ENCODE measurements around the gene PIGU. TPM values are rescaled to one million over a fixed set of nuclear protein-coding genes. Genes with fewer than 3 reads are reported as not detected.
A peak's percentile ranks its signal among the peaks of the same experiment; 100 is the strongest.

PIGU gene
- total RNA-seq, 1 donor from 2014 or later, result 7.8 TPM

DNA sequence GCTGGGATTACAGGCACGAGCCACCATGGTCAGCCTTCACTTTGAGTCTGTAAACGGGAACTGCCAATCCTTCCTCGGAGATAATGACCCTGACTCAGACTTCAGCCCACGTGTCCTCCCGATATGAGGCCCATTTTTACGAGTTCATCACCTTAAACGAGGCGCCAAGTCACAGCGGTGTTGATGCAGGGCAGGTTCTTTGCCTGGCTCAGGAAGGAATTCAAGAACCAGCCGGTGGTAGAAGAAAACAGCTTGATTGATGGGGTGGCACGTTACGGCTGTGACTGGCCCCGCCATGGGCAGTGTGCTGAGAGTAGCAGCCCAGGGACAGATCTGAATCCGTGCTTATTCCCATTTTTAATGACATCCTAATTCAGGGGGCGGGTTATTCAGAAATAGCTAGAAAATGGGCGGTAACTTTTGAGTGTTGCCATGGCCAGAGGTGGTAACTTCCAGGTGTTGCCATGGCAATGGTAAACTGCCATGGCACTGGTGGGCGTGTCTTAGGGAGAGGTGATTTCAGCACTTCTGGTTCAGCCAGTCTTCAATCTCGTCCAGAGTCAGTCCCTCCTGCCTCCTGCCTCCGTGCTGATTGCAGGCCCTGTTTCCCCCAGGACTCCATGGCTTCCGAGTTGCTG, 127.5 kb downstream of the PIGU start:
- peak; percentile 34 for DNase-seq

DNA sequence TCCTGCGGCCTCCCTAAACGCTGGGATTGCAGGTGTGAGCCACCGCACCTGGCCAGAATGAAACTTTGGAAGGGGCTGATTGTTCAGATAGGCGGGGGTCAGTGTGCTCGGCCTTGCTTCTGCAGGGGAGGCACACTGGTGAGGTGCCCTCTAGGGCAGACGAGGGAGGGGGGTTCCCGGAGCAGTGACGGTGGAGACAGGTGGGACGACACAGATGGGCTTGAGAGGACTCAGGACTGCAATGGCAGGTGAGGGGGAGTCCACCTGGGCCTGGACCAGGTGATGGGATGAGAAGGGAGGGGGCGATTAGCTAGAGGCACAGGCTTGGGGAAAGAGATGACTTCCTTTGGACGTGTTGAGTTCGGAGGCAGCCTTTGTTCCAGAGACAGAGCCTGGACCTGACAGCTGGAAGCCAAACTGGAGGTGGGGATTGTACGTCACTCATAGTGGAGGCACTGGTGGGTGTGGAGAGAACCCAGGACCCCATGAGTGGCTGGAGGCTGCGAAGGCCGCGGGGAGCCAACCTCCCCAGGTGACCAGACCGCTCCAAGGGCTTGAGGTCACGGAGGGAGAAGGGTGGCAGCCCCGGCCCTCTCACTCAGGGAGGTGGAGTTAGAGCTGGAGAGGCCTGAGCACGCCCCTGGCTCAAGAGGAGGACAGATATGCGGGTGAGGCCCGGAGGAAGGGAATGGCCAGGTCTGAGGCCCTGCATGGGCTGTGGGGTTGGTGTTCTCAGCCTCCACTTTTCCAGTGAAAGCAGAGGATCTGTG, 128.9 kb downstream of the PIGU start:
- no peak for DNase-seq

DNA sequence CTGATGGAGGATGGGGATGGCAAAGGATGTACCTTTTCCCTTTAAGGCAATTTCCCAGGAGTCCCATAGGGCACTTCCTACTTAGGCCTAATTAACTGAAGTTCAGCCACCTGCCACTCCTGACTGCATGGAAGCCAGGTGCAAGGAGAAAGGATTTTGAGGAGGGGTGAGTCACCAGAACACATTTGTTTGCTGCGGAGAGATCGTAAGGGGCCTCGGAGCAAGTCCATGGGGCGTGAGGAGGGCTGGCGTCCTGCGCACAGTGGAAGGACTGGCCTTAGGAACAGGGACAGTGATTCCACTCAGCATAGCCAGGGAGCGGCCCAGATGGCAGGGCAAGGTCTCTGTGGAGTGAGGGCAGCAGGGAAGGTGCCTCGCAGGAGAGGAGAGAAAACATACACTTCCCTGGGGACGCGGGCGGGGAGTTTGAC, 130.1 kb downstream of the PIGU start:
- DNase-seq, result no peak

DNA sequence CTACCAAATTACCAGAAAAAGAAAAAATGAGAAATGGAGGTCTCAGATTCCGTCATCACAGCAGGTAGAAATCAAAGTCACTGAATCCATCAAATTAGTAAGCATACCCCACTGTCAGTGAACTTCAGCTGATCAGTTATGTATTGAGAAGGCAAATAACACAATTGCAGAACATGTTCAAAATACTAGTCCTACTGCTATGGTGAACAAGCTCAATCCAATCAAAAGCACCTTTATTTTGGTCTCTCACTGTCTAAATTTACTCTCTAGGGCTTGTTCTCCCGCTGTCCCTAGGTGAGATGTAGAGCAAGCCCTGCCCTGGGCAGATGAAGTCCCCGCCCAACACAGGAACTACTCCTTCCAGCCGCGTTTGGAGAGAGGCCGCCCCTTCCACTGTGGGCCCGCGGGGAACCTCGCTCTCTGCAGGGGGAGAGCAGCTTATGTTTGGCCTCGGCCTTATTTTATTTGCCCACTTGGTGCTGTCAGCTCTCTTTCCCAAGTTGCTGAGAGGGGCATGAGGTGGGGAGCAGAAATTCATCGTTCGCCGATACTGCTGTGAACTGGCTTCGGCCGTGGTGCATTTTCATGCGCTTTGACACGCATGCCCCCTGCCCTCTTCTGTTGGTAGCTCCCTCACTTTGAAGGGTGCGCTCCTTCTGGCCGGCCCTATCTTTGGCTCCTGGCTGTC, 132.6 kb downstream of the PIGU start:
- no peak for DNase-seq

DNA sequence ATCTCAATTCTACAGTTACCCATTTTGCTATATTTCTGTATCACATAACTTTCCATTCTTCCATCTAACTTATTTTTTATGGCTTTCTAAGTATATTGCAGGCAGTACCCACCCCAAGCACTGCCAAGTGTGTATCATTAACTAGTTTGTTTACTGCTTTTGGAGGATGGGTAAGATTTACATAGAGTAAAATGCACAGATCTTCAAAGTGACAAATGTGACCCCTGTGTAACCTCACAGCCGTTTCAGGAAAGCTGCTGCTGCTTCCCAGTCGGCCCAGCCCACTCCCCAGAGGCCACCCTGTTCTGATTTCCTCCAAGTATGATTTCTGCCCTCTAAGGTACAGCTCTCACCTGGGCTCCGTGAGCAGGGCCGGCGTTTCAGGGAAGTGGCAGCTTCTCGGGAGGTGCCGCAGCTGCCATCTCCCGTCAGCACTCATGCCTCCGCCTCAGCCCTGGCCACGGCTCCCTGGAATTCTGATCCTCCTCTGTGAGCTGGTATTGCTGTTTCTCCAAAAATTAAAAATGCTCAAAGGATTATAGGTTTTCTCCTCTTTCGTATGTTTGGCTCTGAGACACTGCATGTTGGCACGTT, 133.3 kb downstream of the PIGU start:
- no peak for DNase-seq

DNA sequence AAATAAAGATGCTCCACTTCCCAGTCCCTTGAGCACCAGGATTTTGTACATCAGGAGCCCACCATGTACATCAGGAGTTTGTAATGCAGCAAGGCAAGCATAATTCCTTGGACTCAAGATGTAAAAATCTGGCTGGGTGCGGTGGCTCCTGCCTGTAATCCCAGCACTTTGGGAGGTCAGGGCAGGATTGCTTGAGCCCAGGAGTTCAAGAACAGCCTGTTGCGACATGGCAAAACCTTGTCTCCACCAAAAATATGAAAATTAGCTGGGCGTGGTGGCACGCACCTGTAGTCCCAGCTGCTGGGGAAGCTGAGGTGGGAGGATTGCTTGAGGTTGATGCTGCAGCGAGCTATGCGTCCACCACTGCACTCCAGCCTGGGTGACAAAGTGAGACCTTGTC, 134.5 kb downstream of the PIGU start:
- no peak for DNase-seq

DNA sequence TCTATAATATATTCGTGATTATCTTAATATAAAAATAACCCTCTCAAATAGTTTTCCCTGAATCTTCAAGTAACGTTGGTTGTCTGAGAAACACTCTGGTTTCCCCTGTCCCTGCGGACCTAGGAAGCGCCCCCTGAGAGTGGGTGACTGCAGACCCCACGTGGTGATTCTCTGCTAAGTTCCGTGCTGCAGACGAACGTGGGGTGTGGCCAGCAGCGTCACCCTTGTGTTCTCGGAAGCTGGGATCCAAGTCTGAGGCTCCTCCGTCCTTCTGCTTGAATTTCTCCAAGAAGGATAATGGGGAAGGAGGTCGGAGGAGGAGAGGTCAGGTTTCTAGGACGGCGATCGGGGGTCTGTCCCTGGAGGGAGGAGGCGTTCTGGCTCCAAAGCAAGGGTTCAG, 135.0 kb downstream of the PIGU start:
- no peak for DNase-seq

DNA sequence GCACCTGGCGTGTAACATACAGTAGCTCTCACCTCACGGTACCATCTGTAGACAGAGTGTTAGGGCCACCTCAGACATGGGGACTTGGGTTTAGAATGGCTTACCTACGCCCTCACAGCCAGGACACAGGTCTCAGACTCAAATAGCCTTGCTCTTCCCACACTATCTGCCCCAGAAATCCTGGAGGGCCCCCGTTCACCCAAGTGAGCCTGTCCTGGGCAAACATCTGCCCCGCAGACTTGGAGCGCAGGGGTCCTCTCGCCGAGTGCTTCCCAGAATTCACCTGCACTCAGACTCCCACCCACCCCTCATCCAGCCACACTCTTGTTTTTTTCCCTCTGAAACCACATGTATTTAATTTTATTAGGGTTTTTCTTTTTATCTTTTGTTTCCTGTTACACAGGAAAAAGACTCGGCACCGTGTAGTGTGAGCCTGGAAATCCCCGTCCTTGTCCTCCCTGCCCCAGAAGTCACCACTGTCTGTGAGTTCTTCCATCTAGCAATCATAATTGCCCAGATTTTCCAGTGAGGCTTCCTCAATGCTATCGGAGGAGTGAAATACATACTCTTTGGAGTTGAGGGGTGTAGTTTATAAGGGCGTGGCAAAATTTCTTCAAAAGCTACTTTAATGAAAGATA, 135.5 kb downstream of the PIGU start:
- DNase-seq, result peak; percentile 30

DNA sequence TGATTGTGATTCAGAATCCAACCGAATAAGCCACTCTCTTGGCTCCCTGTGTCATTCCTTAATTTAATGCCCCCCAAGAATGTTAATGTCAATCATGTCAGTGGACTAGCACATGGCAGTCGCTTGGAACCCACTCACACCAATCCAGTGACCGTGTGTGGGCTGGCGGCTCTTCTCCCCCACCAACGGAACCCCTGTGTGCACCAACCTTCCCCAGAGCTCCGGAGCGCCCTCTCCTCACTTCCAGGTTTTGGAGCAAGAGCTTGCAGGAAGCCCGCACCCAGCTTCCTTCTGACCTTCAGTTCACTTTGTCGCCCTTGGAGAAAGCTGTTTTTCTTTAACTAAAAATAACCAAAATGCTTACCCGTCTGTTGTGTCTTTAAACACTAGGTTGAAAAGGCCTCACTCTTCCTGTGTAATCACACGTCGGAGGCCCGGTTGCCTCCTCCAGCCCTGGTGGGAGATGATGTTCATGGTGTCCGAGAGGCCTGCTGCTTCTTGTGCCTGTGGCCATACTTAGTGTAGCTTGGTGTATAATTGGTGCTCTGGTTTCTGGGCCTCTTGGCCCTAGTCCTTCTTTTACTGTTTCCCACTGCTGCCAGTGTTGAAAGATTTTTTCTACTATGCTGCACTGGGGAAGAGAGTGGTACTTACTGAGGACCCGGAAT, 136.2 kb downstream of the PIGU start:
- DNase-seq, result no peak

DNA sequence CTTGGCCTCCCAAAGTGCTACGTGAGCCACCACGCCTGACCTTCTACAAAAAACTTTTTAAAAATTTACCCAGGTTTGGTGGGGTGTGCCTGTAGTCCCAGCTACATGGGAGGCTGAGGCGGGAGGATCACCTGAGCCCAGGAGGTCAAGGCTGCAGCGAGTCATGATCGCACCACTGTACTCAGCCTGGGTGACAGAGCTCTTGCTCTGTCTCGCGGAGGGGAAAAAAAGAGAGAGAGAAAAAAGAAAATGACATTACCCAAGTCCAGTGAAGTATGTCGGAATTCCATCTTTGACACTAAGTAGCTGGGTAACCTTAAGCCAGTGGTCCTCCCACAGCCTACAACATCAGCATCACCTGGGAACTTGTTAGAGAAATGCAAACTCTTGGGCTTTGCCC, 137.1 kb downstream of the PIGU start:
- no peak for DNase-seq

DNA sequence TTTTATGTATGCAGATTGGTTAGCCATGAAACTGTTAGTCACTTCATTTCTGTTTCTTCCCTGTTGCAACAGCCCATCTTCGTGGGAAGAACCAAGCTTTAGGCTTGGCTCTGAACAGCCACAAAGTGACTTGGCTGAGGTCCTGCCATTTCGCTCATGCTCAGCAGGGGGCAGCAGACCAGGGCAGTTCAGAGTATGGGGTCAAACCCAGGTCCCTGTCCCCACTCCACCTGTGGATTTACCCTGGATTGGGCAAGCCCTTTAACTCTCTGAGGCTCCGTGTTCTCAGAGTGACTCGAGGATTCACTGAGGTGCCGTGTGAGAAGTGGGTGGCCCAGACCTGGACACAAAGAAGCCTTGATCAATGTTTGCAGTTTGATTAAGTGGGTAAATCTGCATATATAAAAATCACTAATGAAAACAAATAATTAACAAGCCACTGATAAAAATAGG, 138.2 kb downstream of the PIGU start:
- peak; percentile 71 for DNase-seq

DNA sequence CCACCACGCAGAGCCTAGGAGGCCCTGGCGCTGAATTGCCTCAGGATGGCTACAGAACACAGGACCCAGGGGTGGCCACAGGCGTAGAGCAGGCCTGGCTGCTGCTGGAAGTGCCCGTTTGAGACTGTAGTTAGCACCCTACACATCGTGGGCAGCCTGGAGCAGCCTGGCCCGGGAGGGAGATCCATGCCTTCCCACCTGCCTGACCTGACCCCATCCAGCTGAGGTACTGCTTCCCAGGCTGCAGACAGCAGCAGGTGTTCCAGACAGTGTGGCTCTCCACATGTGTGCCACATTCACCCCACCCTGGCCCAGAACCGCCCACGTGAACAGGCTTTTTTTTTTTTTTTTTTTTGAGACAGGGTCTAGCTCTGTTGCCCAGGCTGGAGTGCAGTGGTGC, 139.2 kb downstream of the PIGU start:
- no peak for DNase-seq

DNA sequence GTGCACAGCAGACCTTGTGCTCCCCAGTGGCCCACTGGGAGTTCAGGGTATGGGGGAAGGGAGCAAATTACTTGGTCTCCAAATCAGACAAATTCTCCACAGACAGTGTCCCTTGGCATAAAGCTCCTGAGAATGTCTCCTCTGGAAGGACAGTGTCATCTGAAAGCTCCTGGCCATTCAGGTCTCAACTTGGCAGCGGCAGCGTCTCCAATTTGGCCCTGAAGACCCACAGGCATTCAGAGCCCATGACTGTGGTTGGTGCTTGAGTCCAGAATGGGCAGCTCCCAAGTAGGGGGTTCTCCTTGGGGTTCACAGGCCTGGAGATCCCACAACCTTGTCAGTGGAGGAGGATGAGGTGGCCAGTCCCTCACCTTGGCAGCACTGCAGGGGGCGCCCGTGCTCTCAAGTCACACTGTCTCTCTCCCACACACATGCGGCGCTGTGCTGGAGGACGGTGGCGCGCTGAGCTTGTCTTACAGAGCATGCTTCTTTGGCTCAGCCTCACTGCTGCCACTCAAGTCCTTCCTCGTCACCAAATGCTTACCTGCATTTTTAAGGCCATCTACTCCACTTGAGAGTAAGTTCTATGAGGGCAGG, 140.0 kb downstream of the PIGU start:
- DNase-seq, result peak; percentile 75

DNA sequence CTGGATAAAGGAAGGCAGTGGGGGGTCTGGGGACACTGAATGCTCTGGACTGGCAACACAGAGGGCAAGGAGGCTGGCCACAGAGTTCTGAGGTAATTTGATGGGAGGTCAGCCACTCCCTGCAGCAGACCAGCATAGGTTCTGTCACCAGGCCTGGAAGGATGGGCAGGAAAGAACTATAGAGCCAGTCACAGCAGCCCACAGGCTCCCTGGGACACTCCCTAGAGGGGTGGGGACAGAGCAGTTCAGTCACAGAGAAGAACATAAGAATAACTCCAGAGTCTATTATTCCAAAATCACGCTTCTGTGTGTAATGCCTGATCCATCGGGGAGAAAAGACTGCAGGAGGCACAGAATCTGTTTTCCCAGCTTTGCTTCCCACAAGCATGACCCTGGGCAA, 141.0 kb downstream of the PIGU start:
- DNase-seq, result no peak

DNA sequence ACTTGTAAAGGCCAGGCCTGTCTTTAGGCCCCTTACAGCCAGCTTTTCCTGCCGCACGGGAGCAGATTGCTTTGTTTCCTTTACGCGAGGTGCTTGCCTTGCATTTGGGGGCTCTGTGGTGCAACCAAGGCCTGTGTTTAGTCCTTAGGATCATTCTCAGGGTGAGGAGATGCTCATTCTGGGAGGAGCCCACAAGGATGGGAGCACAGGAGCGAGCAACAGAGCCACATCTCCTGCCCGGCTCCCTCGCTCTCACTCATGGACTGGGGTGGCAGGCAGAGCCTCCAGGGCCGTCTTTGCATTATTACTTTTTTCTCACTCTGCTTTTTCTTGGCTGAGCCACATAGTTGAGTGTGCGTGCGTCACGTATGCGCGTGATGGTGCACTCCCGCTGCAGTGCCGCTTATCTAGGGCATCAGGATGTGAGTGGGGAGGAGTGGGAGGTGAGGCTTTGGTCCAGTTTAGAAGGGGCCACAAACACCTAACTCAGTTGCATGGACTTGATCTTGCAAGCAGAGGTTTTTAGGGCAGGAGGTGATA, 141.5 kb downstream of the PIGU start:
- no peak for DNase-seq

DNA sequence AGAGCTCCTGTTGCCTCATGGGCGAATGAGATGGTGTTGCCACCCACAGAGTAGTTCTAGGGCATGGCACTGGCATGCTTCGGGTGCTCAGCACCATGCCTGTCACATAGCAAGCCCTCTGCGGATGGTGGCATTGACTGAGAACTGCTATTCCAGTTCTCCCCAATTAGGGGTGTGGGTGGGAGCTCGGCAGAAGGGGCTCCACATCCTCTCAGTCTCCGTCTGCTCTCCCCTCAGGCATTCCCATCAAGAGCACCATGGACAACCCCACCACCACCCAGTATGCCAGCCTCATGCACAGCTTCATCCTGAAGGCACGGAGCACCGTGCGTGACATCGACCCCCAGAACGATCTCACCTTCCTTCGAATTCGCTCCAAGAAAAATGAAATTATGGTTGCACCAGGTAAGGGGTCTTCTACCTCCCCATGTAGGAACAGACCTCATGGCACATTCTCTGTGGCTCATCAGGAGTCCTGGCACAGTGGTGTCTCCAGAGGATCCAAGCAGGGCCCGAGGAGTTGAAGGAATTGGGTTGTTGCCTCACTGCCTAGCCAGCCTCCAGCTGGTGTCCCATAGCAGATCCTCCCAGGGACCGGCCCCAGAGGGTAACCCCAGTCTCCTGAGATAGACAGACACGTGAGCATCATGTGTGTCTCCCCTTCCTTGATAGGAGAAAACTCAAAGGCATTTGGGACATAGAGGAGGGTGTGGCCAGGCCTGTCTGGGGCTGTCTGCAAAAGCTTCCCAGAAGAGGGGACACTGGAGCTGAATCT, 142.3 kb downstream of the PIGU start:
- no peak for DNase-seq

DNA sequence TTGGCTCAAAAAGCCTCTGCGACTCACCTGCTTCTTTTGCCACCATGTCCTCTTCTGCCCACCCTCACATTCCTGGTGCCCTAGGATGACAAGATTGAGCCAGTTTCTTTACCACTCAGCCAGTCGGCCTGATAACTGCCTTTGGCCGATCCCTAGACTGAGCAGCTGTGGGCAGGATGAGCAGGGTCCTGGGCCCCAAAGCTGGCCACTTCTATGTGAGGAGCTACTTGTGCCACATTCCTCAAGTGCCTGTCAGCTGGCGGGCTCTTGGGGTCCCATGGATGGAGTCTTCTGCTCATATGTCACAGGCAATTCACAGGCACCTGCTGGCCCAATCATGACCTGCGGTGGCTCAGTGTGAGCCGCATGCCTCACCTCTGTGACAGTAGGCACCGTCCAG, 144.1 kb downstream of the PIGU start:
- no peak for DNase-seq

DNA sequence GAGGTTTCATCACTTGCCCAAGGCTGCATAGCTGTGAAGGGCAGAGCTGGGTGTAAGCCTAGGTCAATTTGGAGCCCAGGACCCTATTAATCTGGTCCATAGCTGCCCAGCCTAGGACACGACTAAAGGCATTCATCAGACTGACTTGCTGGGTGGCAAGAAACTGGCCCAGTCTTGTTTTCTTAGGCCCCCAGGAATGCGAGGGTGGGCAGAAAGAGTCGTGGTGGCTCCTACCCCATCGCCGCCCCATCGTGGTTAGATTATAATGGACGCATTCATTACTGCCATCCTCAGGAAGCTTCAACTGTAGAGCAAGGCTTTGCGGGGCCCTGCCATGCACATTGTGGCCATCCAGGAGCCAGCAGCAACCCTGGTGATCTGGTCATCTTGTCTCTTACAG, 144.6 kb downstream of the PIGU start:
- DNase-seq, result no peak

DNA sequence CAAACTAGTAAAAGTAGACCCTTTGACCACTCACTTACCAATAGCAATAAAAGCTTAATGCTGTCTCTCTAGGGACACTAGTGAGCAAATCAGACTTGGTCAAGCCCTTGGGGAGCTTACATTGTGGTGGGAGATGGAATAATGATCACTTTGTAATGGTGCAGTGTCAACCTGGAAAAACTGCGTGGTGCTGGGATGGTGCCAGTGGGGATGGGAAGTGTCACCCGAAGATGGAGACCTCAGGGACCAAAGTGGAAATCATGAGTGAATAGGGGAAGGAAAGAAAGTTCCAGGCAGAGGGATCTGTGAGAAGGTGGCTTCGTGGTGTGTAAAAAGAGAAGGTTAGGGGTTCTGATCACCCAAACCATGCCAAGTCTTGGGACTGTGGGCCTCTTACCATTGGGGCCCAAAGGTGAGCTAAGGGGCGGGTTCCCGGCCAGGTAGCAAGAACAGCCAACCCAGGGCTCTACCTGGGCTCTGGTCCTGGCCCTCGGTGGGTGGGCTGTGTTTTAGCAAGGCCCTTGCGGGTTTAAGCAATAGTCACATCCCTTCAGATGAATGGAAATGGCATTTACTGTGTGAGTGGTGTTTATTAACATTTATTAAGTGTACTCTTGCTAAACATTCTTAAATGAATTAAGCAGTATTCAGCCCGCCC, 145.2 kb downstream of the PIGU start:
- no peak for DNase-seq

DNA sequence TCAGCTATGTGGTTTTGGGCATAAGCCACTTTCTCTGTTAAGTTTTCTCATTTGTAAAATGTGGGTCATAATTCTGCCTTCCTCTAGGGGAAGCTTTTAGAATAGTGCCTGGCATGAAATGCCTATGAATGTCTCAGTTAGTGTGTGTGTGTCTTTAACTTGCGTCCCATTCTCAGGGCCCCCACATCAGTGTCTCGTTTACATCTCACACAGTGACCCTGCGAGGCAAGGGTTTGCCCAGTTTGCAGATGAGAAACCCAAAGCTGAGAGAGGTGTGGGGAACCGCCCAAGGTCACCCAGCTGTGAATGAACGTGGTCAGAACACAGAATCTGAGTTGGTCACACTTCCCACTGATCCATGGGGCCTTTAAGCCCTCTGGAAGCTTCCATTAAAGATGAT, 146.6 kb downstream of the PIGU start:
- DNase-seq, result no peak
